GM12874 (cell line): ENCODE results near the gene PARVA.

Experiments used
- TF ChIP-seq, protein P1 (sequence below): IDR thresholded peaks from 2 replicates; pipeline ENCODE4 v1.5.1; 2011; ENCODE audit warnings: low read depth, mild to moderate bottlenecking, control low read depth, low read length, moderate library complexity; ENCODE audit not compliant: insufficient read depth

PARVA gene

DNA sequence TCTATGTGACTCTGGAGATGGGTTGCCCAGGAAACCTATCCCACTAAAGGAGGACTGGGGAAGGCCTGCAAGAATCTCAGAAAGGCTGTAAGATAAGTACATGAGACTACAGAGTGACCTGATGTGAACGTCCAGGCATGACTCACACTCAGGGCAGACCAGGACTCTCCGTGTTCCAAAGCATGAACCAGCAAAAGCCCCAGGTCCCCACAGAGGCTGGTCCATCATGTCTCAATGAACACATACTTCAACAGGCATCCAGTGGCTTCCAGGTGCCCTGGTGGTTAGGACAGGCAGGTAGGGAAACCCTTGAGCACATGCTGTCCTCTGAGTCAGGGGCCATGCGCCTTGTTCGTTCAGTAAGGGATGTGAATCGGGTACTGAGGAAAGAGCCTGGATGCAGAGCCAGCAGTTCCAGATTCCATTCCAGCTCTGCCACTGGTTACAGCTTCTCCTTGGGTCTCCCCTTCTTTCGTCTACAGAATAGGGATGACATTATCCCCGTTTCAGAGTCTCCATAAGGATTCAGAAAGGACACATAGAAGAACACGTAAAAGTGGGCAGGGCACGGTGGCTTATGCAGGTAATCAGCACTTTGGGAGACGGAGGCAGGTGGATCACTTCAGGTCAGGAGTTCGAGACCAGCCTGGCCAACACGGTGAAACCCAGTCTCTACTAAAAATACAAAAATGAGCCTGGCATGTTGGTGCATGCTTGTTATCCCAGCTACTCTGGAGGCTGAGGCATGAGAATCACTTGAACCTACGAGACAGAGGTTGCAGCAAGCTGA, 167.8 kb downstream of the PARVA start:
- TF ChIP-seq, protein P1, sequence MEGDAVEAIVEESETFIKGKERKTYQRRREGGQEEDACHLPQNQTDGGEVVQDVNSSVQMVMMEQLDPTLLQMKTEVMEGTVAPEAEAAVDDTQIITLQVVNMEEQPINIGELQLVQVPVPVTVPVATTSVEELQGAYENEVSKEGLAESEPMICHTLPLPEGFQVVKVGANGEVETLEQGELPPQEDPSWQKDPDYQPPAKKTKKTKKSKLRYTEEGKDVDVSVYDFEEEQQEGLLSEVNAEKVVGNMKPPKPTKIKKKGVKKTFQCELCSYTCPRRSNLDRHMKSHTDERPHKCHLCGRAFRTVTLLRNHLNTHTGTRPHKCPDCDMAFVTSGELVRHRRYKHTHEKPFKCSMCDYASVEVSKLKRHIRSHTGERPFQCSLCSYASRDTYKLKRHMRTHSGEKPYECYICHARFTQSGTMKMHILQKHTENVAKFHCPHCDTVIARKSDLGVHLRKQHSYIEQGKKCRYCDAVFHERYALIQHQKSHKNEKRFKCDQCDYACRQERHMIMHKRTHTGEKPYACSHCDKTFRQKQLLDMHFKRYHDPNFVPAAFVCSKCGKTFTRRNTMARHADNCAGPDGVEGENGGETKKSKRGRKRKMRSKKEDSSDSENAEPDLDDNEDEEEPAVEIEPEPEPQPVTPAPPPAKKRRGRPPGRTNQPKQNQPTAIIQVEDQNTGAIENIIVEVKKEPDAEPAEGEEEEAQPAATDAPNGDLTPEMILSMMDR, result no peak

DNA sequence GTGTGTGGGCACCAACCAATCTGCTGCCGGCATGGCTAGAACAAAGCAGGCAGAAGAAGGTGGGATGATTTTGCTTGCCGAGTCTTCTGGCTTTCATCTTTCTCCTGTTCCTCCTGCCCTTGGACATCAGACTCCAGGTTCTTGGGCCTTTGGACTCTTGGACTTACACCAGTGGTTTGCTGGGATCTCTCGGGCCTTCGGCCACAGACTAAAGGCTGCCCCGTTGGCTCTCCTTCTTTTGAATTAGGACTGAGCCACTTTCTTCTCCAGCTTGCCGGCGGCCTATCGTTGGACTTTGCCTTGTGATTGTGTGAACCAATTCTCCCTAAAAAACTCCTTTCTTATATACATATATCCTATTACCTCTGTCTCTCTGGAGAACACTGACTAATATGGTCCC, 168.8 kb downstream of the PARVA start:
- TF ChIP-seq, protein P1, result no peak

DNA sequence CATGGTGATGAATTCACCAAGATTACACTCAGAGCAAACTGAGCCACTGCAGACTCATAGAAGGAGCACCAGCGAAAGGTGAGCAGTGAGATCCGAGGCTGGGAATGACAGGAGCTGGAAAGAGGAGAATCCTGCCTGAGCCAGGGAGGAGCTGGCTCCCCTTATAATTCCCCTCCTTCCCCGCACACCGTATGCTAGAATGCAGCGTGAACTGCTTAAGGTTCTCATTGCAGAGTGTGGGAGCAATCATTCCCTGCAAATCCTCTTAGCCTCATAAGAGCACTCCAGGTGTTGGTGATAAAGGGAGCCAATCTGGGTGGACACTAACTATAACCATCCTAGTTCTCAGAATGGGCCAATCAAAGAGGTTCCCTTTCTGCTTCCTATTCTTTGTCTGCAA, 169.3 kb downstream of the PARVA start:
- TF ChIP-seq, protein P1, result no peak

DNA sequence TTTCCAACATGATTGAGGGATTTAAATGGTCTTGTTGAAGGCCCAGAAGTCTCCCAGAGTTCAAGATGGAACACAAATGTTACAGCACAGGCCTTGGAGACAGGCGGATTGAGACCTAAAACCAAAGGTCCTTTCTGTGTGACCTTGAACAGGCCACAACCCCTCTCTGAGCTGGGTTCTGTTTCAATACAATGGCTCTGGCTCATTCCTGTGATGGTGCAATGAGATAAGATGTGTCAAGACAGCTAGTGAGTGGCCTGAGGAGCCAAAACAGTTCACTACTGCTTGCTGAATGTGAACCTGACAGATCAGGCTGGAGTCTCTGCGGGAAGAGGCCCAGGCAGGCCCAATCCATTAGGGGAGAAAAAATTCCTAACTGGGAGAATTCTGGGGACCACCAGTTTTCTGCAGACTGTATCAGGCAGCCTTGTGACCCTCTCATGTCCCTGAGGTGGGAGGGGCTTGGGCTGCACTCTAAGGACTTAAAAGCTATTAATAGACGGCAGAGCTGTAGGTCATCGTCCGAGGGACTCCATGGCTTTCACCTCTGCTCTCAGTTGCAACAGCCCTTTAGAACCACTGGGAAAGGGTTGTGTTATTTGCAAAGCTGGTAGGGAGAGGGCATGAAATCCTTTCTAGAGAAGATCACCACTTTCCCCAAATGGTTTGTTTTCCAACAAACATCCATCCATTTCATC, 170.7 kb downstream of the PARVA start:
- TF ChIP-seq, protein P1, result no peak

DNA sequence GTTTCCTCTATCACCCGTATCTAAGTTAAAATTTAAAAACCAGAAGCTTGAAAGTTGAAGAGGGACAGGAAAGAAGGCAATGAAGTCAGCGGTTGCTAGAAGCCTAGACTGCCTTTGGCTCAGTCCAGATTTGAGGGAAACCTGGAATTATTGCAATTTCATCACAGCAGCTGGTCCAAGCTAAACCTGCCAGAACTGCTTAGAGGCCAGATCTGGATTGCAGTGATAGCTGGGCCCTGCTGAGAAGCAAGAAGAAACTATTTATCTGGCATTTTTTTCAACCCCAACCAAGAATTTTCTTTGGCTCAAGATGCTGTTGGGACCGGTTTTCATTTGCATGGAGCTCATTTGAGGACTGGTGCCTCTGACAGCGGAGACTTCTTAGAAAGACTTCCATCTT, 175.3 kb downstream of the PARVA start:
- TF ChIP-seq, protein P1, result no peak

DNA sequence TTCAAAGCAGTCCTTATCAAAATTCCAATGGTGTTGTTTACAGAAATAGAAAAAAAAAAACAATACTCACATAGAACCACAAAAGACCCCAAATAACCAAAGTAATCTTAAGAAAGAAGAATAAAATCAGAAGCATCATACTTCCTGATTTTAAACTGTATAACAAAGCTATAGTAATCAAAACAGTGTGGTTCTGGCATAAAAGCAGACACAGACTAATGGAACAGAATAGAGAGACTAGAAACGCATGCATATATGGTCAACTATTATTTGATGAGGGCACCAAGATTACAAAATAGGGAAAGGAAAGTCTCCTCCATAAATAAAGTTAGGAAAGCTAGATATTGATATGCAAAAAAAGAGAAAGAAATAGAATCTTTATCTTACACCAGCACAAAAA, 176.8 kb downstream of the PARVA start:
- TF ChIP-seq, protein P1, result no peak

DNA sequence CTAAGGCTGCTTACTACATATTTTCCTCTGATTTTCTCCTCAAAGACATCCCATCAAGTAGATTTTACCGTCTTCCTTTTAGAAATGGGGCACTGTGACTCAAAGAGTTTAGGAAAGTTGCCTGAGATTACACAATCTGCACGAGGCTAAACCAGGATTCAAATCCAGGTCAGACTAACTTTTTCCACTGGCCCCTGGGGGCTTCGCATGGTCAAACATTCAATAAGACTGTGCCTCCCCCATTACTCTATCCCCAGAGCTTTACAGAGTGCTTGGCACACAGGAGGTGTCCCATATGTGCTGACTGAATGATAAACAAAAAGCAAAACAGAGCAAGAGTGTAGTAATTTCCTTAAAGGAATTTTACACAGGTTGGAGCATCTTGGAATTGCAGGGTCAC, 178.8 kb downstream of the PARVA start:
- TF ChIP-seq, protein P1, result no peak
